Measurements from ENCODE around the gene USP6. TPM values are rescaled to one million over a fixed set of nuclear protein-coding genes. Genes with fewer than 3 reads are reported as not detected.
"Not testable (repeated sequence)": the region's sequence is repeated elsewhere in the genome, so short reads cannot be mapped to it uniquely, and the experiment has no call there.

Gene USP6
- total RNA-seq, 1 experiment from 2014 or later = 0.10 TPM

- H3K9ac ChIP-seq (ENCODE audit: low read length); H3K27me3 ChIP-seq (ENCODE audit: insufficient read depth, low read length); H3K27ac ChIP-seq (ENCODE audit: low read depth, low read length); DNase-seq (ENCODE audit: low read depth, low spot score); intact Hi-C loops (cut with micrococcal nuclease); H3K36me3 ChIP-seq (ENCODE audit: control insufficient read depth in 1 of 2, insufficient read depth in 2 of 2, low read length in 2 of 2); H2AFZ ChIP-seq (ENCODE audit: low read depth, low read length, poor library complexity, severe bottlenecking); CTCF ChIA-PET; BruUV-seq (replicated peaks); POLR2A ChIA-PET; ATAC-seq; RAD21 ChIA-PET (ENCODE audit: low non-redundant PET in 1 of 2, low total read pairs in 2 of 2, uncharacterized antibody in 2 of 2, unreplicated experiment in 2 of 2); H3K9me2 ChIP-seq (ENCODE audit: insufficient read depth); H3K4me1 ChIP-seq (ENCODE audit: control insufficient read depth in 1 of 2, insufficient read depth in 2 of 2, low read length in 2 of 2); H3K9me3 ChIP-seq (ENCODE audit: control insufficient read depth in 1 of 2, insufficient read depth in 1 of 2, low read depth in 1 of 2, low read length in 2 of 2); H3K4me2 ChIP-seq (ENCODE audit: low read length); H3K79me2 ChIP-seq (ENCODE audit: insufficient read depth, low read length); H4K20me1 ChIP-seq (ENCODE audit: insufficient read depth); H3K4me3 ChIP-seq (replicated peaks in 1 of 2; ENCODE audit: low read depth in 1 of 2, low read length in 2 of 2): not testable (repeated sequence)
Observed at GRCh38 chr17:5122056-5122455, 6.2 kb downstream of the USP6 start.

DNA sequence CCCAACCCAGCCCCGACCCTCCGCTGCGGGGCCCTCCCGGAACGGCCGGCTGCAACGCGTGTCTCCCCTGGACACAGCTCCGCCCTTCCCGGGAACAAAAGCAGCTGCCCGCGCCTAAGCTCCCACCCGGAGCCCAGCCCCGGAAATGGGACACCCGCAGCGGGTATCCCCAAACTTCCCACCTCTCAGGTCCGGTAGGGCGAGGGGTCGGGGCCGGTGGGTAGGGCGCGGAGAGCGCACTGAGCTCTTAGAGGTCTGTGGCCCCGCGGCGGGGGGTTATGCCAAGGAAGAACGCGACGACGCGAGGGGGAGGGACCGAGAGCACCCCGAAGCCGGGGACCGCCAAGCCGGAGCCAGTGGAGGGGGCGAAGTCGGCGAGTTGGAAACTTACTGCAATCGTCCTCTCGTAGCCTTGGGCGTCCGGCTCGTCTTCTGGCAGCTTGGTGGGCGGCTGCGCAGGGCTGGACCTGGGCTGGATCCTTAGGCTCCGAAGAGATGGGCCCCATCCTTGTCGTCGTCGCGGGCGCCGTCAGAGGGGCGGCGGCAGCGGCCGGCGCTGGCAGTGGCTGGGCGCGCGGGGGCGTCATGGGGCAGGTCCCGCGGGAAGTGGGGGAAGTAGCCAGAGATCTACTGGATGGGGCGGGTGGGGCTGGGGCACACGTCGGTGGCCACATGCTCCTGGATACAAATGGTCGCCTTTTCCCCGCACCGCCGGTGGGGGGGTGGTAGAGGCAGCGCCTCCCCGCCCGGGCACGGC lies 6.9 kb downstream of the USP6 start:
- H3K4me2 ChIP-seq (ENCODE audit: low read length) = no peak overlapping the region
- H3K27ac ChIP-seq (ENCODE audit: low read depth, low read length) = no peak overlapping the region
- no peak for ATAC-seq
- no peak overlapping the region for H3K9ac ChIP-seq (ENCODE audit: low read length)
- no peak for DNase-seq (ENCODE audit: low read depth, low spot score)
- H4K20me1 ChIP-seq (ENCODE audit: insufficient read depth) = no peaks in the 10 kb centered on the region
- no peak overlapping the region for H2AFZ ChIP-seq (ENCODE audit: low read depth, low read length, poor library complexity, severe bottlenecking)
- CTCF ChIA-PET = no interaction called here
- no peaks in the 10 kb centered on the region for H3K9me3 ChIP-seq (ENCODE audit: control insufficient read depth in 1 of 2, insufficient read depth in 1 of 2, low read depth in 1 of 2, low read length in 2 of 2)
- intact Hi-C loops (cut with micrococcal nuclease) = no loop called here
- no peaks in the 10 kb centered on the region for H3K79me2 ChIP-seq (ENCODE audit: insufficient read depth, low read length)
- POLR2A ChIA-PET = no interaction called here
- RAD21 ChIA-PET (ENCODE audit: low non-redundant PET in 1 of 2, low total read pairs in 2 of 2, uncharacterized antibody in 2 of 2, unreplicated experiment in 2 of 2) = no interaction called here
- H3K27me3 ChIP-seq (ENCODE audit: insufficient read depth, low read length) = 0 out of 2 replicates have a peak, but pooled peaks cover 4% of the 10 kb centered on the region
- H3K4me3 ChIP-seq (replicated peaks in 1 of 2; ENCODE audit: low read depth in 1 of 2, low read length in 2 of 2) = no peak overlapping the region
- H3K4me1 ChIP-seq (ENCODE audit: control insufficient read depth in 1 of 2, insufficient read depth in 2 of 2, low read length in 2 of 2) = no peaks in the 10 kb centered on the region
- H3K9me2 ChIP-seq (ENCODE audit: insufficient read depth) = no peaks in the 10 kb centered on the region
- no peak for TF ChIP-seq CEBPB (IDR thresholded peaks at IDR 0.05; ENCODE audit: low read depth)
- no peak for TF ChIP-seq SRF (IDR thresholded peaks at IDR 0.05; ENCODE audit: low read depth)
- no peak for TF ChIP-seq ATF3 (IDR thresholded peaks at IDR 0.05)
- no peaks in the 10 kb centered on the region for H3K36me3 ChIP-seq (ENCODE audit: control insufficient read depth in 1 of 2, insufficient read depth in 2 of 2, low read length in 2 of 2)
- BruUV-seq (replicated peaks) = no TSS peak
